Motor neuron (in vitro differentiated cells): ENCODE measurements around the gene DRC3. TPM values are rescaled to one million over a fixed set of nuclear protein-coding genes. Genes with fewer than 3 reads are reported as not detected.
A peak's percentile ranks its signal among the peaks of the same experiment; 100 is the strongest.
"Not testable (repeated sequence)": the region's sequence is repeated elsewhere in the genome, so short reads cannot be mapped to it uniquely, and the experiment has no call there.

ENCODE experiments used
- ATAC-seq, 8 experiments: fragments of 200-7000 bp; cut with Tn5 transposase; replicated peaks in 6 of 8; 2 replicates each; pipeline ENCODE4 v1.8.0; 2021; ENCODE audit warnings: mild to moderate bottlenecking in 8 of 8, moderate library complexity in 8 of 8
- H3K27ac ChIP-seq, 2 donors: fragments of 250-450 bp; sonication (Bioruptor Pico); 2 replicates each; pipeline ENCODE4 v1.9.0; 2021; ENCODE audit warnings: antibody characterized with exemption in 2 of 2, mild to moderate bottlenecking in 2 of 2, moderate library complexity in 1 of 2
- H3K4me1 ChIP-seq, 2 donors: fragments of 250-450 bp; sonication (Bioruptor Pico); replicated peaks in 1 of 2; 2 replicates each; pipeline ENCODE4 v1.6.1; 2021; ENCODE audit warnings: antibody characterized with exemption in 2 of 2, mild to moderate bottlenecking in 2 of 2, moderate library complexity in 1 of 2
- H3K4me3 ChIP-seq, 5 donors: fragments of 250-450 bp; sonication (Bioruptor Pico); 2 replicates each; pipeline ENCODE4 v1.9.0; 2021; ENCODE audit warnings: antibody characterized with exemption in 5 of 5, mild to moderate bottlenecking in 5 of 5, moderate library complexity in 4 of 5
- WGBS, 10 experiments: fragments of 450-650 bp; shearing (Covaris generic); methylation state at CpG; one replicate each; pipeline ENCODE4 v1.0.0; 2022; 5-methylcytosine and 5-hydroxymethylcytosine counted together
- in situ Hi-C, 9 experiments: fragments of 400-800 bp; cut with MboI; loops; one replicate each; pipeline ENCODE4 v1.15.0; 2021; ENCODE audit warnings: low sequenced_read_pairs in 9 of 9, low pct_unique_long_range_greater_than_20kb in 2 of 9; ENCODE audit not compliant: unreplicated experiment in 9 of 9
- total RNA-seq, 8 experiments: library from RNA; unstranded; fragments of 300-600 nt; gene quantifications; 2 replicates each; pipeline versions ENCODE4 v1.2.3 to v1.2.4, GENCODE V29; 2022

Gene DRC3
- total RNA-seq, 8 experiments from 2014 or later = 2.2 to 31.4 (median 5.8) TPM

GRCh38 chr17:17947309-17947708, 25.4 kb upstream of the DRC3 start:
- in situ Hi-C loops = no loop called here
- Histone ChIP-seq H3K4me1 (peaks cover 38 to 42% of the 10 kb centered on the region in 2 donors), H3K4me3 (no peak overlapping the region), H3K27ac (no peak overlapping the region)
- 20 to 100% (median 90%) methylated on average over 1 to 5 of the region's 5 CpGs; no CpG with 5 or more reads in 1 of the 10 experiments for WGBS, 10 experiments
- ATAC-seq = no peak

- ATAC-seq = no peak
- 80 to 100% (median 100%) methylated on average over 1 of the region's 1 CpG; no CpG with 5 or more reads in 5 of the 10 experiments for WGBS, 10 experiments
- H3K4me3 ChIP-seq = no peak overlapping the region
Measured at GRCh38 chr17:17947966-17948365, 24.7 kb upstream of the DRC3 start.

GRCh38 chr17:17950347-17950746, 22.3 kb upstream of the DRC3 start:
- Histone ChIP-seq H3K4me1 (peaks cover 12% of the 10 kb centered on the region in 2 donors), H3K27ac (no peak overlapping the region), H3K4me3 (no peak overlapping the region)
- ATAC-seq = no peak
- in situ Hi-C loops = no loop called here
- WGBS, 10 experiments = 87 to 100% (median 93%) methylated on average over 2 to 7 of the region's 7 CpGs

More at GRCh38 chr17:17947966-17948365, 24.7 kb upstream of the DRC3 start:
- H3K27ac ChIP-seq = no peak overlapping the region
- H3K4me1 ChIP-seq = peaks cover 36% of the 10 kb centered on the region in 2 donors
- in situ Hi-C loops = no loop called here

- 80% methylated on average over 1 of the region's 1 CpG; no CpG with 5 or more reads in 9 of the 10 experiments for WGBS, 10 experiments
- Histone ChIP-seq H3K27ac (no peak overlapping the region), H3K4me3 (no peak overlapping the region), H3K4me1 (peaks cover 7 to 11% of the 10 kb centered on the region in 2 donors)
- ATAC-seq = no peak
- in situ Hi-C loops = no loop called here
Measured at GRCh38 chr17:17950806-17951205, 21.9 kb upstream of the DRC3 start.

- Histone ChIP-seq H3K4me3 (no peak overlapping the region), H3K27ac (no peak overlapping the region), H3K4me1 (peaks cover under 1 to 11% of the 10 kb centered on the region in 2 donors)
- peak in 3 of 8 experiments; percentile 8 to 62 (median 17) for ATAC-seq
- in situ Hi-C loops = no loop called here
- WGBS, 10 experiments = 17 to 89% (median 60%) methylated on average over 1 to 4 of the region's 5 CpGs
Measured at GRCh38 chr17:17951524-17951923, 21.1 kb upstream of the DRC3 start.

GRCh38 chr17:17952691-17953090, 20.0 kb upstream of the DRC3 start:
- peaks cover 0 to 11% of the 10 kb centered on the region in 2 donors for H3K4me1 ChIP-seq
- H3K4me3 ChIP-seq = no peak overlapping the region
- no peak for ATAC-seq
- WGBS, 10 experiments = 79 to 100% (median 100%) methylated on average over 1 to 2 of the region's 3 CpGs; no CpG with 5 or more reads in 5 of the 10 experiments
- no peak overlapping the region for H3K27ac ChIP-seq
- in situ Hi-C loops = no loop called here

- in situ Hi-C loops = no loop called here
- peaks cover 4 to 15% of the 10 kb centered on the region in 2 donors for H3K4me1 ChIP-seq
- no peak for ATAC-seq
- no peak overlapping the region for H3K27ac ChIP-seq
- H3K4me3 ChIP-seq = no peak overlapping the region
- 80 to 100% (median 94%) methylated on average over 1 to 3 of the region's 3 CpGs; no CpG with 5 or more reads in 2 of the 10 experiments for WGBS, 10 experiments
Measured at GRCh38 chr17:17954079-17954478, 18.6 kb upstream of the DRC3 start.

GRCh38 chr17:17955790-17956341, 16.8 kb upstream of the DRC3 start:
- in situ Hi-C loops, H3K4me3 ChIP-seq, H3K27ac ChIP-seq, ATAC-seq: not testable (repeated sequence)
- H3K4me1 ChIP-seq = peaks cover 14 to 28% of the 10 kb centered on the region in 2 donors
- WGBS, 10 experiments = 88 to 100% (median 96%) methylated on average over 3 to 10 of the region's 12 CpGs; no CpG with 5 or more reads in 3 of the 10 experiments

- H3K27ac ChIP-seq = no peak overlapping the region
- in situ Hi-C loops = no loop called here
- WGBS, 10 experiments = 33 to 100% (median 100%) methylated on average over 1 to 7 of the region's 7 CpGs; no CpG with 5 or more reads in 3 of the 10 experiments
- no peak overlapping the region for H3K4me3 ChIP-seq
- peaks cover 14 to 17% of the 10 kb centered on the region in 2 donors for H3K4me1 ChIP-seq
- ATAC-seq = no peak
Measured at GRCh38 chr17:17957584-17957916, 15.1 kb upstream of the DRC3 start.

GRCh38 chr17:17958982-17959381, 13.7 kb upstream of the DRC3 start:
- H3K4me1 ChIP-seq = peaks cover 14 to 17% of the 10 kb centered on the region in 2 donors
- 57 to 100% (median 81%) methylated on average over 1 to 5 of the region's 5 CpGs; no CpG with 5 or more reads in 3 of the 10 experiments for WGBS, 10 experiments
- in situ Hi-C loops = no loop called here
- no peak for ATAC-seq
- H3K4me3 ChIP-seq = no peak overlapping the region
- no peak overlapping the region for H3K27ac ChIP-seq

GRCh38 chr17:17959520-17960361, 12.9 kb upstream of the DRC3 start:
- Histone ChIP-seq H3K27ac (no peak overlapping the region), H3K4me1 (peaks cover 22% of the 10 kb centered on the region in 2 donors), H3K4me3 (peak overlapping the region in 2 of 5 donors; percentile 9 to 17)
- ATAC-seq = peak in 5 of 8 experiments; percentile 11 to 57 (median 20)
- in situ Hi-C loops = no loop called here
- 6 to 57% (median 37%) methylated on average over 1 to 7 of the region's 7 CpGs for WGBS, 10 experiments

GRCh38 chr17:17960500-17961030, 12.1 kb upstream of the DRC3 start:
- H3K4me1 ChIP-seq = peaks cover 26 to 29% of the 10 kb centered on the region in 2 donors
- WGBS, 10 experiments = 68 to 100% (median 81%) methylated on average over 2 to 5 of the region's 5 CpGs
- in situ Hi-C loops = no loop called here
- H3K27ac ChIP-seq = no peak overlapping the region
- no peak overlapping the region for H3K4me3 ChIP-seq
- ATAC-seq = no peak

GRCh38 chr17:17963066-17963465, 9.6 kb upstream of the DRC3 start:
- Histone ChIP-seq H3K4me3 (no peak overlapping the region), H3K27ac (no peak overlapping the region)

More at GRCh38 chr17:17963066-17963465, 9.6 kb upstream of the DRC3 start:
- H3K4me1 ChIP-seq = peaks cover 26 to 29% of the 10 kb centered on the region in 2 donors
- ATAC-seq = no peak
- in situ Hi-C loops = no loop called here
- WGBS, 10 experiments = 50 to 100% (median 64%) methylated on average over 2 to 4 of the region's 4 CpGs; no CpG with 5 or more reads in 1 of the 10 experiments
